CD4-positive, alpha-beta T cell (primary cell): Measurements from ENCODE around the gene GRK5. TPM values are rescaled to one million over a fixed set of nuclear protein-coding genes. Genes with fewer than 3 reads are reported as not detected.

Experiments
- ATAC-seq: fragments of 200-7000 bp; cut with Tn5 transposase; one replicate; pipeline ENCODE4 v1.10.0; 2022; ENCODE audit warnings: mild to moderate bottlenecking; ENCODE audit not compliant: poor library complexity
- CTCF ChIA-PET: fragments of 350-600 bp; sonication (Branson Sonifier 250); formaldehyde crosslinking; loops from one replicate; lab custom pipeline; 2021; ENCODE audit warnings: antibody characterized with exemption, inconsistent platforms; lab: Charles Lee
- POLR2A ChIA-PET: fragments of 350-600 bp; sonication (Branson Sonifier 250); formaldehyde crosslinking; loops from one replicate; lab custom pipeline; 2021; ENCODE audit warnings: antibody characterized with exemption, inconsistent platforms; lab: Charles Lee
- DNase-seq, 14 experiments: peaks; one replicate each; pipeline ENCODE4 v3.0.0-alpha.2; 2013 to 2020; ENCODE audit warnings: mixed read lengths in 2 of 14
- H3K27ac ChIP-seq, 2 donors: one replicate each; pipeline versions ENCODE4 v1.5.1 to v1.7.0; 2013; ENCODE audit warnings: low read length in 2 of 2, low read depth in 1 of 2, mild to moderate bottlenecking in 1 of 2
- H3K27me3 ChIP-seq, 2 experiments: 1 replicate in 1 of 2; 2 replicates in 1 of 2; pipeline versions ENCODE4 v1.6.1 to v1.7.0; 2013; ENCODE audit warnings: low read length in 2 of 2, control low read depth in 1 of 2, mild to moderate bottlenecking in 1 of 2, moderate library complexity in 1 of 2; ENCODE audit not compliant: insufficient read depth in 2 of 2, control insufficient read depth in 1 of 2
- H3K36me3 ChIP-seq: one replicate; pipeline ENCODE4 v1.6.1; 2013; ENCODE audit warnings: low read length, control low read depth; ENCODE audit not compliant: insufficient read depth
- H3K4me1 ChIP-seq: one replicate; pipeline ENCODE4 v1.6.1; 2013; ENCODE audit warnings: low read length, control low read depth; ENCODE audit not compliant: insufficient read depth
- H3K4me3 ChIP-seq: one replicate; pipeline ENCODE4 v1.5.1; 2013; ENCODE audit warnings: mild to moderate bottlenecking, low read length, moderate library complexity
- H3K9me3 ChIP-seq, 2 experiments: 1 replicate in 1 of 2; 2 replicates in 1 of 2; pipeline versions ENCODE4 v1.6.1 to v1.7.0; 2013; ENCODE audit warnings: low read length in 2 of 2, mild to moderate bottlenecking in 2 of 2, control low read depth in 1 of 2, moderate library complexity in 1 of 2; ENCODE audit not compliant: control insufficient read depth in 1 of 2, insufficient read depth in 1 of 2
- H3K27ac Mint-ChIP-seq: one replicate; pipeline ENCODE4 v1.8.0; 2020; ENCODE audit warnings: mixed read lengths
- H3K27me3 Mint-ChIP-seq: one replicate; pipeline ENCODE4 v1.8.0; 2021; ENCODE audit warnings: mixed read lengths
- H3K36me3 Mint-ChIP-seq: one replicate; pipeline ENCODE4 v1.8.0; 2021; ENCODE audit warnings: low read depth, mixed read lengths
- H3K4me1 Mint-ChIP-seq: one replicate; pipeline ENCODE4 v1.8.0; 2021; ENCODE audit warnings: low read depth, mixed read lengths
- H3K4me3 Mint-ChIP-seq: one replicate; pipeline ENCODE4 v1.8.0; 2020; ENCODE audit warnings: mild to moderate bottlenecking, mixed read lengths
- H3K9me3 Mint-ChIP-seq: one replicate; pipeline ENCODE4 v1.8.0; 2020; ENCODE audit warnings: mixed read lengths
- intact Hi-C, 2 experiments: fragments of 100-400 bp; cut with DNase I in 1 of 2; cut with micrococcal nuclease in 1 of 2; formaldehyde crosslinking; loops; one replicate each; pipeline versions ENCODE4 v1.15.1 to v1.9.0; 2023 to 2025; cut with DNase I, micrococcal nuclease
- total RNA-seq, 174 experiments: library from RNA in 2 of 174; stranded (reverse) in 2 of 174; gene quantifications; one replicate each; pipeline ENCODE4 v1.2.3 and lab custom pipeline; 2021 to 2026
- TF ChIP-seq, protein P1 (sequence below): fragments of 200-600 bp; IDR thresholded peaks from one replicate; pipeline ENCODE4 v1.8.0; 2022; ENCODE audit warnings: antibody characterized with exemption, mild to moderate bottlenecking

GRK5 gene
- total RNA-seq, 2 experiments from 2014 or later: 19.2 to 20.8 TPM

DNA sequence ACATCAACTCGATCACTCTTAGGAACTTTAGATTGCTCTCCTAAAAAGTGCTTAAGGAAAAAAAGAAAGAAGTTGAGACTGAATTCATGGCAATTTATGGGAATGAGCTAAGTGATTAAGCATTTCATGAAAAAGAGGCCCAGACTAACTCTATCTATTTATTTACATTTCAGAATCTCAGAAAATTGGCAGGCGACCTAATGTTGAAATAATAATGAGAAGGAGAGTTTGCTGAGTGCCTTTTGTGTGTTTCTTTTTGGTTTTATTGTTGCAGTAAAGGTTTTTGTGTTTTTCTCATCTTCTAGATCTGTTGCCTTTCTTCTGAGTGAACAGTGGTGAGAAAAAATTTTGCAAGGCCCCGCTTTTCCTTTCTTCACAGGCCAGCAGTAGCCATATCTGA lies 3.8 kb downstream of the GRK5 start:
- no peaks in the 10 kb centered on the region for H3K9me3 Mint-ChIP-seq
- POLR2A ChIA-PET: interaction anchor here (0.7 to 6.6 kb wide), 5 partner anchors 11 to 662 kb away, joined by 3 to 63 read pairs (median 5); partner anchors contain the start of gene MCMBP

DNA sequence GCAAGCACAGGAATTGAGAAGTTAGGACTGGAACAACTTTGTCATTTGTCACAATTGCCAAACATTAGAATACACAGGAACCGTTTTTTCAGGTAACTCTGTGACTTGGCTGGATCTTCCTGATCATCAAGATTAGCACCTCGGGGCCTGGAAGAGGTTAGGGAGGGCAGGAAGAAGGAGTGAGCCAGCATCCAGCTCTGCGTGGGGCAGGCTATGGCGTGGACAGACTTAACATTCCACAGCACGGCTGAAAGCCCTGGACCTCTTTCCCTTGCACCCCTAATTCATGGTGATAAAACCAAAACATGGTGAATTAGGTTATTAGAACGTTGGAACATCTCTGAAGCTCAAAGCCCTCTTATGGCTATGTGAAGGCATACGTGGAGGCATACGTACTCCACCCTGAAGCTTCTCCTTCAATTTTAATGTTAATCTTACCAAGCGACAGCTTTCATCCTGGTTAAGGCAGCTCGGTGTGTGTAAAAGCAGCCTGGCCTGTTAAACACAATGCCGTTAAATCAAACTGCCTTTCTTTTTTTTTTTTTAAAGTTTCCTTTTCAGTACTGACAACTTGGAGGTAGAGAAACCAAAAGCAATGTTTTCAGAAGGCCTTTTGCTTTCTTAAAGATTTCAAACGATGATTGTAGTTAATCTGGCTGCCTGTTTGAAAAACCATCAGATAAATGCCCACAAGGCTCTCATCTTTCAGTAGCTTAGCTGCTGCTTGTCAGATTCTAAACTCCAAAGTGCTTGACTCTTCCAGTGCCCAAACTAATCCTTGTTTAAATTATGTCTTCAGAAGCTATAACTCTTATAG lies 4.5 kb downstream of the GRK5 start:
- ATAC-seq: peak; percentile 3
- H3K4me1 Mint-ChIP-seq: peaks cover 74% of the 10 kb centered on the region
- no peaks in the 10 kb centered on the region for H3K27me3 ChIP-seq
- TF ChIP-seq, protein P1, sequence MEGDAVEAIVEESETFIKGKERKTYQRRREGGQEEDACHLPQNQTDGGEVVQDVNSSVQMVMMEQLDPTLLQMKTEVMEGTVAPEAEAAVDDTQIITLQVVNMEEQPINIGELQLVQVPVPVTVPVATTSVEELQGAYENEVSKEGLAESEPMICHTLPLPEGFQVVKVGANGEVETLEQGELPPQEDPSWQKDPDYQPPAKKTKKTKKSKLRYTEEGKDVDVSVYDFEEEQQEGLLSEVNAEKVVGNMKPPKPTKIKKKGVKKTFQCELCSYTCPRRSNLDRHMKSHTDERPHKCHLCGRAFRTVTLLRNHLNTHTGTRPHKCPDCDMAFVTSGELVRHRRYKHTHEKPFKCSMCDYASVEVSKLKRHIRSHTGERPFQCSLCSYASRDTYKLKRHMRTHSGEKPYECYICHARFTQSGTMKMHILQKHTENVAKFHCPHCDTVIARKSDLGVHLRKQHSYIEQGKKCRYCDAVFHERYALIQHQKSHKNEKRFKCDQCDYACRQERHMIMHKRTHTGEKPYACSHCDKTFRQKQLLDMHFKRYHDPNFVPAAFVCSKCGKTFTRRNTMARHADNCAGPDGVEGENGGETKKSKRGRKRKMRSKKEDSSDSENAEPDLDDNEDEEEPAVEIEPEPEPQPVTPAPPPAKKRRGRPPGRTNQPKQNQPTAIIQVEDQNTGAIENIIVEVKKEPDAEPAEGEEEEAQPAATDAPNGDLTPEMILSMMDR: no peak
- no peaks in the 10 kb centered on the region for H3K9me3 Mint-ChIP-seq
- peaks cover 14% of the 10 kb centered on the region for H3K36me3 Mint-ChIP-seq
- H3K27ac ChIP-seq: peak overlapping the region; percentile 67 to 76
- peak overlapping the region; percentile 80 for H3K4me3 Mint-ChIP-seq
- CTCF ChIA-PET: interaction anchor here (1.2 to 1.3 kb wide), 2 partner anchors 12 to 59 kb away, joined by 3 to 4 read pairs; no protein-coding TSS in a partner anchor
- peak overlapping the region; percentile 35 for H3K4me3 ChIP-seq
- POLR2A ChIA-PET: interaction anchor here (0.6 to 6.6 kb wide), 9 partner anchors 12 to 661 kb away, joined by 3 to 63 read pairs (median 4); partner anchors contain the start of genes EIF3A and MCMBP
- H3K36me3 ChIP-seq: no peaks in the 10 kb centered on the region
- H3K9me3 ChIP-seq: no peaks in the 10 kb centered on the region
- peaks cover 50% of the 10 kb centered on the region for H3K4me1 ChIP-seq
- intact Hi-C loops: loop anchor here in 1 of 2 experiments (5.0 kb wide), 1 partner anchor 55 kb away; no protein-coding TSS in a partner anchor
- H3K27me3 Mint-ChIP-seq: no peaks in the 10 kb centered on the region
- DNase-seq: peak in 4 of 14 experiments; percentile 25 to 62 (median 60)
- H3K27ac Mint-ChIP-seq: peak overlapping the region; percentile 87

More for the DNA sequence above, 3.8 kb downstream of the GRK5 start:
- H3K4me1 ChIP-seq: peaks cover 55% of the 10 kb centered on the region
- no peak for DNase-seq
- TF ChIP-seq, protein P1: no peak
- Mint-ChIP-seq H3K4me3 (peak overlapping the region; percentile 80), H3K4me1 (peaks cover 75% of the 10 kb centered on the region), H3K27me3 (no peaks in the 10 kb centered on the region), H3K36me3 (peaks cover 14% of the 10 kb centered on the region), H3K27ac (peak overlapping the region; percentile 87)
- no peaks in the 10 kb centered on the region for H3K36me3 ChIP-seq
- H3K27me3 ChIP-seq: no peaks in the 10 kb centered on the region
- H3K4me3 ChIP-seq: no peak overlapping the region
- CTCF ChIA-PET: interaction anchor here (1.2 to 1.3 kb wide), 2 partner anchors 12 to 60 kb away, joined by 3 to 4 read pairs; no protein-coding TSS in a partner anchor
- H3K27ac ChIP-seq: peak overlapping the region; percentile 67 to 76
- intact Hi-C loops: loop anchor here in 1 of 2 experiments (5.0 kb wide), 1 partner anchor 56 kb away; no protein-coding TSS in a partner anchor
- H3K9me3 ChIP-seq: no peaks in the 10 kb centered on the region
- ATAC-seq: no peak

DNA sequence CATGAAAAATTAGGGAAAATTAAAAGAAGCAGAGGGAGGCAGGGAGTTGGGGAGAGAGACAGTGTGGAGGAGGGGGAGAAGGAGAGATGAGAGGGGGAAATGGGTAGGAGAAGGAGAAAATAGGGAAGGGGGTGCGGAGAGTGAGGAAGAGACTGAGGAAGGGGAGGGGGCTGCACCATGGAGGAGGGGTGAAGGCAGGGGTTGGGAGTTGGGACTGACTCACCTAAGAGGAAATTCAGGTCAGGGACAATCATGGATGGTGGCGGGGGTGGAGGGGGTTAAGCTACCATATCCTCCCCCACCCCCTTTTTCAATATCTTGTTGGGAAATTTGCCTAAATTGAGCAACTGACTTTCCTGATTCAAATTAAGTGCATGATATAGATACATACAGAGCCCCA lies 8.0 kb downstream of the GRK5 start:
- Mint-ChIP-seq H3K36me3 (no peaks in the 10 kb centered on the region), H3K4me3 (no peak overlapping the region), H3K9me3 (no peaks in the 10 kb centered on the region), H3K4me1 (peaks cover 54% of the 10 kb centered on the region), H3K27ac (peak overlapping the region; percentile 14), H3K27me3 (no peaks in the 10 kb centered on the region)
- H3K36me3 ChIP-seq: no peaks in the 10 kb centered on the region
- intact Hi-C loops: no loop called here
- no peak overlapping the region for H3K27ac ChIP-seq
- POLR2A ChIA-PET: interaction anchor here (1.2 kb wide), 1 partner anchor 327 kb away, joined by 5 read pairs; the partner anchor contains the start of gene RGS10
- no peaks in the 10 kb centered on the region for H3K9me3 ChIP-seq
- no peaks in the 10 kb centered on the region for H3K27me3 ChIP-seq
- CTCF ChIA-PET: interaction anchor here (0.7 to 1.5 kb wide), 3 partner anchors 15 to 90 kb away, joined by 3 read pairs; no protein-coding TSS in a partner anchor
- TF ChIP-seq, protein P1: no peak
- DNase-seq (no peak), ATAC-seq (no peak)
- H3K4me1 ChIP-seq: peaks cover 32% of the 10 kb centered on the region
- H3K4me3 ChIP-seq: no peak overlapping the region
